GM19452 (cell line): Measurements from ENCODE around the gene PCSK7.

Source experiments
- ATAC-seq: cut with Tn5 transposase; IDR thresholded peaks from one replicate; pipeline ENCODE4 v1.9.1; 2021; ENCODE audit not compliant: unreplicated experiment

Gene PCSK7

DNA sequence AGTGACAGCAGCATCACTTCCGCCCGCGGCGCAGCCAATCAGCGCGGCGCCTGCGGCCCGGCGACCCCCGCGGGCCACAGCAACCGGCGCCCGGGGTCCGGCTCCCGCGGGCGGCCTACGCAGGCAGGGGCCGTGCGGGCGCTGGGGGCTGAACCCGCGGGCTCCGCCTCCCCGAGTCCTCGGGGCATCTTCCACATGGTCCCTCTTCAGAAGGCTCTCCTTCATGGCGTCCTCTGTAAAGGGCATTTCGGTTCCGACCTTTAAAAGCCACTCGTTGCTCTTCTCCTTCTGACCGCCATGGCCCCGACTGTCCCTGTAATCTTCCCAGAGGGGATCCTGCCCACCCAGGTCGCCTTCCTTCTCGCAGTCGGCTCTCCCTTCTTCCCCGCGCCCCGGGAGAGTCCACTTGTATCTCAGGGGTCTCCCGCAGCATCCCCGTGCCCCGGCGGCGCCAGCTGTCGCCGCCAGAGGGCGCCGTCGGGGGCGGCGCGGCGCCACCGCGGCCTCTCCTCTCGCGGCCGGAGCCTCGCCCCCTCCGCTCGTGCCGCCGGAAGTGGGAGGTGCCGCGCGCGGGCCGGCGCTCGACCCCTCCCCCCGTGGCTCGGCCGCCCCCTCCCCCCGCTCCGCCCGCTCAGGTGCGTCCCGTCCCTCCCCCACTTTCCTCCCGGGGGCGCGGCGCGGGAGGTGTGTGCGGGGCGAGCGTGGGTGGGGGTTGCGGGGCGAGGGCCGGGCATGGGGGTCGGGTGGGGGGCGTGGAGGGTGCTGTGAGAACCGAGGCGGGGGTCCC lies 412 bp upstream of the PCSK7 start, which contains the start of gene RNF214:
TSS of gene RNF214 (plus strand) at position 580 of the 787 bp plus-strand sequence. CDS start 1,602 bp downstream, outside the sequence.
- ATAC-seq = peak; percentile 65

DNA sequence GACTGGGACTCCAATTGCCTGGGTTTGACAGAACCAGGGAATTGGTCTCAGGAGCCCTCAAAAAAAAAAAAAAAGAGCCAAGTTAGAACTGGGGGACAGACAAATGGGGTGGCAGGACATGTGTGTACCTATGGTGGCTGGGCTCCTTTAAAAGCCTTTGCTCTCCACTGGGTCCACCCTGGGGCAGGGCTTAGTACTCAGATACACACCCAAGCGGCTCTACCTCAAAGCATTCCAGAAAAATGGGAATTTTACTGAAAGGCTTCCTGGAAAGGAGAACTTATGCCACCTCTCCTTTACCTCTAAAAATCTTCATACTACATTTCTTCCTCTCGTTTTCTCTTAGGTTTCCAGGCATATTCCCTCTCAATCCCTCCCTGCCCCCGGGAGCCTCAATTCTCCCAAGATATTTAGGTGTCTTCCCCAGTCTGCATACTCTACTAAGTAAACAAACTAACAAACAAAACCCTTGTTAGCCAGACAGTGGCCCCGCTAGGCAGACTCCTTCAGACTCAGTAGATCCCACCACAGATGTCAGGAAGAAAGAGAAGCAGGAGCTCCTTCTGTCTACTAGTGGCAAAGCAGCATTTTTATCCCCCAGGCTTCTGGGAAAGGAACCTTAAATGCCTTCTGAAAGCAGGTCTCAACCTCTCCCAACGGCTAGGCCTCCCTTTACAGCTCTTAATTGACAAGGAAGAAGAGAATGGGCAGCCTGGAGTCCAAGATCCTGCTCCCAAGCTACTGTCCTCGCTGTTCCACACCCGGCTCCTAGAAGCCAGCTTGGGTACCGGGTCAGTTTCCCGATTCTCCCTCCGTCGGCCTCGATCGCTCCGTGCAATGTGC lies 653 bp downstream of the PCSK7 start:
- no peak for ATAC-seq

DNA sequence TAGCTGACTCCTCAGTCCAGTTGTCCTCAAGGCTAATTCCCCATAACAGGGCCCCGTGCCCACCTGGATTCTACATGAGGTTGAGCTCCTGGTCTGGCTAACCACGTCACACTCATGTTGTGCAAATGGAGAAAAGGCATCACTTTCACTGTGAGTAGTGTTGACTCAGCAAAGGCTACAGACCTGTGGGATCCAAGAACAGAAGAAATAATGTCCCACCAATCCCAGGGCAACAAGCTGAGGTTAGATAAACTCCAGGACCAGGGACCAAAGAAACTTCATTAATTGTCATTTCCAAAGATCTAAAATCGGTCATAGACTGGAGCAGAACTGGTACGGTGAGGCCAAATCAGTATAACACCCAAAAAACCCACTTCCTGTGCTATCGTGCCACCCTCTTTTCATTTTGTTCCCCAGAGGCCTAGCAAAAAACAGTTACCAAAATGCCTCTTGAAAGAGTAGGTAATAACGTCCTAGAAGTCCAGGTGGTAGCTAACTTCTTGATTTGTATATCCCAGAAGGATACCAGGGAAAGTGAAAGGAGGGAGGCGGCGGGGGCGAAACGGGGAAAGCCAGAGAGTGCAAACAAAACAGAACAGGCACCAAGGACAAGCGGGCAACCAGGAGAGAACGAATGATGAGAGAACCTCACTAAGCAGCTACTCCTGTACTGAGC lies 1.4 kb downstream of the PCSK7 start:
- ATAC-seq = peak; percentile 38

DNA sequence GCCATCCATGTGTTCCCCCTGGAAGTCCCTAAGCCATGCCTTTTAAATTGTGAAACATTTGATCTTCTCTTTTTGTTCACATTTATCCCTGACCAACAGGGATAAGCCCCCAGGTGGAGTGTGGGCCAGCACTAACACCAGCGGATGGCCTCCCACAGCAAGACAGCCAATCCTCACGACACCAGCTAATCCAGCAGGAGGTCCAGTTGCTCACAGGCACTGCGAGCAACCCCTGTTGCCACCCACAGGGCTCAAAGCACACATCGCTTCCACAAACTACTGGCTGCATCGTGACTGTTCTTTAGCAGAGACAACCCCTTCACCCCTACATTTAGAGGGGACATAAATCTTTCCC lies 2.0 kb downstream of the PCSK7 start:
- no peak for ATAC-seq

DNA sequence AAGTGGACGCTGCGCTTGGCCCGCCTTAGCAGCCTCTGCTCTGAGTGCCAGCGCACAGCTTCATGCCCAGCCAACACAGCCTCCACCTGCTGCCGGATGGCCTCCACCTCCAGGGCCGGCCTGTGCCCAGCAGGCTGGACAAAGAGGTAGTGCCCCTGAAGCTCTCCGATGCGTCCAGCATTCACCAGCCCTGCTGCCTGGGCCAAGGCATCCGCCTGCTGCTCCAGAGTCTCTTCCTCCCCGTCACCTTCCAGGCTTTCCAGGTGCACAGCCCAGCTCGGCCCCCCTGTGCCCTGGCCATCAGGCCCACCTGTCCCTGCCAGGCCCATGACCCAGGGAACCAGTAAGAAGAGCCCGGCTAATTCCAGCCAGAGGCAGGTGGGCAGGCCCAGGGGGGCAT lies 2.5 kb downstream of the PCSK7 start:
- ATAC-seq = no peak

DNA sequence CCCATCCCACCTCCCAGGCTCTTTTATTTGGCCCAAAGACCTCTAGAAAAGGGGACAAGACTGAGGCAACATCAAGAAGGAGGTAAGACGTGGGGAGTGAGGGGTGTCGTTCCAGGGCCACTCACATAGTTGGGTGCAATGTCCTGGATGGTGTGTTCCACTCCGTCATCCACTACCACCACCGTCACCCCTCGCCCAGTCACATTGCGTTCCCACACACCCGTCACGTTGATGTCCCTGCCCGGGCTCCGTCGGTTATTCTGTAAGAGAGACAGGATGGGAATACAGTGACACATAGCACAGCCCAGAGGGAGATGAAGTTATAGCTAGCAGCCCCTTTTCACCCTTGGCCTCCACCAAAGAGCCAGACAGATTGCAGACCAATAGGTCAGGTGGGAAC lies 3.8 kb downstream of the PCSK7 start:
- no peak for ATAC-seq

DNA sequence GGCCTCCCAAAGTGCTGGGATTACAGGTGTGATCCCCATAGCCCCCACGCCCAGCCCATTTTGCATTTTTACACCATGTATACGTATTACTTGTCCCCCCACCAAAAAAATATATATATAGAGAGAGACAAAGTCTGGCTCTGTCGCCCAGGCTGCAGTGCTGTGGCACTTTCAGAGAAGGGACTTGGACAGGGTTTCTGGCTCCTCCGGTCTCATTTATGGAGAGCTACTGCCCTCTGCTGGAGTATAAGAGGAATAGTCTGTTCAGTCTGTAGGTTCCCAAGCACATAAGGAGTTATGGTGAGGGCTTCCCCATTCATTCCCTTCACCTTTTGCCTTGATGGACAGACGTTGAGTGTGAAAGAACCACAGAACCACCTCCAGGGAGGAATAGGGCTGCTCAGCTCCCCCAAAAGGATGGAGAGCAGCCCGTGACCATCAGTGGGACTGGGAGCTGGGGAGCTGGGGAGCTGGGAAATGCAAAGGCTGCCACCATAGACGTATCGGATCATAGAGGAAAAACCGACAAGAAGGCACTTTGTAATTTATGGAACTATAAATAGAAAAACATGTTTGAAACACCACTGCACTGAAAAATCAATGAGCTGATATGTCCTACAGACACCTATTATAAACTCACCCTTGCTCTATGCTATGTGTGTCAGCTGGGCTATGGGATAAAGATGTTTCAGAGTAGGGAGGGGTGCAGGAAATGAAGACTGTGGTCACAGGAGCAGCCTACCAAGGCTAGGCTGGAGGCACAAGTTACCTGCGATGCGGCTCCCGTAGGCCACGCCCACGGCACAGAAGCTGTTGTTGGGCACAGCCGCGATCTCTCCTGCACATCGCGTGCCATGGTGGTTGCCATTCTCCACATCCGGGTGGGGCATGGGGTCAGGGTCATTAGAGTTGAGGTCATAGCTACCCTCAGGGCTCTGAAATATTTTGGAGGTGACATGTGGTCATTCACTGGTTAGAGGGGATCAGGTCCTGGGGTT lies 5.2 kb downstream of the PCSK7 start:
- ATAC-seq = peak; percentile 49

DNA sequence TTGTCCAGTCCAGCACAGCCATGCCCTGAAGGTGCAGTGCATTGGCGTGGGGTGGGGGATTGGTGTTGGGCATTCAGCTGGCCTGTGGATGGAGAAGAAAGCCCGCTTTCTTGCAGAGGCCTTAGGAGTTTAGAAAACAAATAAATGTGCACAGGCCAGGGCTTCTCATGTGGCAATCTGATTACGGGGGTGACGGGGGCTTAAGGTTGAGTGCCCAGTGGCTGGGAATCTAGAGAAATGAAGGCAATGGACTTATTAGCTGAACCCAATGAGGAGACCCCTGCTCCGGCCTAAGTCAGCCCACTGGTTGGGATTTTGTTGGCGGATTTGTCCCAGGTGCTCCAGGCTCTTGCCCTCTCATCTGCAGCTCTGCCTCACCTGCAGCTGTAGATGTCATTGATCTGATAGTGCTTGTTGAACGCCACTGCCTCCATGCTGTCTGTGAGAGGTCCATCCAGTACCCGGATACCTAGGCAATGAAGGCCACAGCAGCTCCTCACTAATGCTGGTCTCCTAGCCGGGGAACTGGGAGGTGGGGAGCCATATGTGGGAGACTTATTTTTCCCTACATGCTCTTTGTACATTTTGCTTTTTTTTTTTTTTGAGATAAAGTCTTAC lies 6.2 kb downstream of the PCSK7 start:
- no peak for ATAC-seq

DNA sequence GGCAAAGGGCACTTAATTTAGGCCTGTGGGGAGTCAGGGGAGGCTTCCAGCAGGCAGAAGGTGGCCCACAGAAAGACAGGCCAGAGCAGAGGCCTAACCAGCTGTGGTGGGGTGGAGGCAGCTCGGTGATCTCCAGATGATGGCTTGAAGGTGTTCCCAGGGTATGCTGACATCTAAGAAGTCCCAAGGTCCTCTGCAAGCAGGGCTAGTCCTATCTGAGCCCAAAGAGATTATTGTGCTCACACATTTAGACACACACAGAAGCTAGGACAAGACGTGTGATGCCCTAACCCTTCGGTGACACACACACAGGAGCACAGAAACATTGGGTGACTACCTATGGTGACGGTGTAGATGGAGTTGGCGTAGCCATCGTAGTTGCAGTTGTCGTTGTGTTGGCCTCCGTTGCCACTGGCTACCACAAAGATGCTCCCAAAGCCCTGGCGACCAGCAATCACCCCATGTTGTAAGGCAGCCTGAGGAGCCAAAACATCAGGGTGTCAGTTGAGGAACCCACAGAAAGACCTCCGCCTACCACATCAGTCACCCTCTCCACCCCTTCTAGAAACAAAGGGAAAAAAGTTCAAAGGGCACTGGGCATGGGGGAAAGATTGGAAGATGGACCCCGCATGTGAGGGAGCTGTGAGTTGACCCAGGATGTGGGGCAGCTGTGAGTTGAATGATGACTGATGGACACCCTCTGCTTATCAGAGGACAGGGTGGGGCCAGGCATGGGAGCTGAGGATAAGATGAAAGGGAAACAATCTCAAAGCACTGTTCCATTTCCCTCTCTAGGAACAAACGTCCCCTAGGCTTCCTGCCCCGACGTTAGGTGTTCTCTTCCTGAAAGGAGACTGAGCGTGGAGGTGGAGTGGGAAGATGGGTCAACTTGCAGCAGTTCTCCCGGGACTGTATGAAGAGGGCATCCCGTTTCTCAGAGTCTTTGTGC lies 7.9 kb downstream of the PCSK7 start:
- no peak for ATAC-seq

DNA sequence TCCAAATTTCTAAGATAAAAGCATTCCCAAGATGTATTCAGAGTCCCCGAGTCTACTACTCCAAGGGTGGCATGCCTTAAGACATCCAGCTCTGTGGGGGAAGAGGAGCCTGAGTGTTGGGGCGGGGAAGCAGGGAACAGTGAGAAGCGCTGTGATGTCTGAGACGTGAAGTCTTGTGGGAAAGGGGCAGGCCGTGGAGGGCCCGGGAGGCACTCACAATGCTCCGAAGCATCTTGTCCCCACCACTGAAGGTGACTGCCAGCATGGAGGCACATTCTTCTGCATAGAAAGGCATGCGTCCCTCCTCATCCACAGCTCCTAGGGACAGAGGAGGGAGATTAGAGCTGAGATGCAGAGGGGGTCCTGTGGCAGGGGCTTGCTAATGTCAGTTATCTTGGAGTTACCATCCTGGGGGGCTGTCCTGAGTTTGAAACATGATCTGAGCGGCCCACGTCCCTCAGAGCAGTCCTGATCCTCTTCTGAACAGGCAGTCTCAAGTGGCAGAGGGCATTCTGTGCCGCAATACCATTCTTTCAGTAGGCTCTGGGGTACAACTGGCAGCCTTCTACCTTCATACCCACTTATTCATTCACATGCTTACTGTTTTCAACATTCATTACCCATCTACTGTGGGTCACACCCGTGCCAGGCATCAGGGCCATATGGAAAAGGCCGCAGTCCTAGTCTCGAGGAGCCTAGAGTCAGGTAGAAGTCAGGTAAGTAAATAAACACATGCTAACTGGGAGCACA lies 8.7 kb downstream of the PCSK7 start:
- ATAC-seq = no peak

DNA sequence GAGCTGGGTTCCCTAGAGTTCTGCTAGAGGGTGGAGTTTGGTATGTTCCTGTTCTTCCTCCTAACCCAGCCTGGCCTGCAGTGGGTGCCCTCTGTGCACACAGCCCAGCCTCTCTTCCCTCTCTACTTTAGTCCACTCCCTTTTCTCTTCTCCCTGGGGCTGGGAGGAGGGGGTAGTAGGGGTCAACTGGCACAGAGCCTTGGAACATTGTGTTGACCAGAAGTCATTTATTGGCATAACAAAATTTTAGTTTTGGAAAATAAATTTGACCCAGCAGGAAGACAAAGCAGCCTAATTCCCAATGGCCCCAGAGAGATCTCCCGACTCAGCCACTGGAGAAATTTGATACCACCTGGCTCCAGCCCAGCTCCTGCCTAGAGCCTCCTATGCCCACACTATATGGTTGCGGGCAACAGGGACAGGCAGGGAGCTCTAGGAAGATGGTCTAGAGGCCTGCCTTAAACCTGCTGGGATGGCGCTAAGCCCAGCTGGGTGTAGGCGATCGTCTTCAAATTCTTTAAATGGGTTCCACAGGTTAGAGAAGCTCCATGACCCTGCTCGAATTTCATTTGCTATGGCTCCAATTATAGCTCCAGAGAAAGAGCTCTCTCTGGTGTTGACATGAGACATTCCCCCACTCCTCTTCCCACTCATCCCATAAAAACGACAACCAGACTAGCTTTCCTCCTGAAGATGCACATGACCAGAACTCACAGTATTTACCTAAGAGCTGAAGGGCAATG lies 9.9 kb downstream of the PCSK7 start:
- ATAC-seq = no peak

DNA sequence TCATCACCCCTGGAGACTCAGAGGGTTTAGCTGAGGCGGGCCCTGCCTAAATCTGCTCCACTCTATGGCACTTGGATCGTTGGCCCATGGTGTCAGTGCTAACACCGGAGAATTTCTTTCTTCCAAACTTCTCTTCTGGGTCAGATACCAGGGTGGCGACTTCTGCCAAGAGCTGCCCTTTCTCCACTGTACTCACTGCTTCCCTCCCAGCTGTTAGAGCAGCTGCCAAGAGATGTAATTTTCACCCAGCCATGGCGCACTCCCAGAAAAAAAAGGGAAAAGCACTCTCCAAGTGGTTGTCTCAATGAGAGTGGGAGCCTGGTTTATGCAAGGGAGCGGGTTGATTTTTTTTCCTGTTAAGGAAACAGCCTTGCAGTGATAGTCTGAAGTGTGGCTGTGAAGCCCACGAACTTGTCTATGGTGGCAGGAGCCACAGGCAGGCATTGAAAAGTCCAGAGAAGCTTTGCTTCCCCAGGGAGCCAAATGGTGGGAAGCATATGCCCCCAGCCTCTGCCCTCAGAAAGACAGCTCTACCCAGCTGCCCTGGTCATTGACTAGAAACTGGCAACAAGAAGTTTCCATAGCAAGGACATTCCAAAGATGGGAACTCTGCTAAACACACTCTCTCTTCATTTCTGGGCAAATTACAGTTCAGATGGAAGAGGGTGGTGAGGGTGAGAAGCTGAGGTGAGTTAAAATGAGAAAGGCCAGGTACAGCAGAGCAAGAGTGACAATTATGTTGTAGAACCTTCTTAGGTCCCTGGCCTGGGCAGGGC lies 10.7 kb downstream of the PCSK7 start:
- ATAC-seq = no peak

DNA sequence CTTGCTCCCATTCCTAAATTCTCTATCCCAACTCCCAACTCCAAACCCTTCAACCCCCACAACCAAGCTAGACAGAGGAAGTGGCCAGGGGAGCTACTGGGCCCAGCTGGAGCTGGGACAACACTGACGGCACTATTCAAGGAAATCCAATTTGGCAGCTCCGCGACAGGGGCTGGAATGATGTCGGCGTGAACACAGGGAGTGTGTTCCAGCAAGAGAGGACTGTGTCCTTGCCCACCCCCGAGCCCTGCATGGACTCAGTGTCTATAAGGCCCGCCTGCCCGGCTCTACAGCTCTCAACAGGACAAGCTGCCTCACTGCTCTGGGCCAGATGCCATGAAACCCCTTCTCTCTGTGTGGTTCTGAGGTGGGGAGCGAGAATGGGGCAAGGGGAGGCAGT lies 11.3 kb downstream of the PCSK7 start:
- ATAC-seq = no peak

DNA sequence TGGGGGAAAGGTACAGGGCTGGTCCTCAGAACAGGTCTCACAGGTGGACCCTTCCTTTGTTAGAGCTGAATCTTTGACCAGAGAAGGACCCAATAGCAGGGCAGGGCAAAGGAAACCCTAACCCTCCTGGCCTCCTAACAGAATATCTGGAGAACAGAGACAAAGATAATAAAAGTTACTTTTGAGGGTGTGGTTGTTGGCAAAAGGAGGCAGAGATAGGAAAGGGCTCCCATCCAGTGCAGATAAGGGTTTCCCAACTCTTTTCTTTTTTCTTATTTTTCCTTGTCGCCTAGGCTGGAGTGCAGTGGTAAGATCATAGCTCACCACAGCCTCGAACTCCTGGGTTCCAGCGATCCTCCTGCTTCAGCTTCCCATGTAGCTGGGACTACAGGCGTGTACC lies 11.9 kb downstream of the PCSK7 start:
- no peak for ATAC-seq

DNA sequence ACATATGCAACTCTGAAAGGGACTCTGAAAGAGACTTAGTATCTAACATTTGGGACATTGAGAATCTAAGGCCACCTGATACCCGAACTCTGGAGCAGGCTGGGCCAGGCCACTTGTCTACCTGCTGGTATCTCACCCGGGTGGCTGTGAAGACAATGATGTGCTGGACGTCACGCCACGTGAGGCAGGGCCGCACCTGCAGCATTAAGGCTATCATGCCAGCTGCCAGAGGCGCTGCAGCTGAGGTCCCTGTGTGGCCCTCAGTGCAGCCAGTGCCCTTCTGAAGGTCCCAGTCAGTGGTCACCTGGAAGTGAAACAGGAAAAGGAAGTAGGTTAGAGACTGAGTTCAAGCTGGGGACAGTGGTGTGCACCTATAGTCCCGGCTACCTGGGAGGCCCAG lies 12.4 kb downstream of the PCSK7 start:
- ATAC-seq = no peak

DNA sequence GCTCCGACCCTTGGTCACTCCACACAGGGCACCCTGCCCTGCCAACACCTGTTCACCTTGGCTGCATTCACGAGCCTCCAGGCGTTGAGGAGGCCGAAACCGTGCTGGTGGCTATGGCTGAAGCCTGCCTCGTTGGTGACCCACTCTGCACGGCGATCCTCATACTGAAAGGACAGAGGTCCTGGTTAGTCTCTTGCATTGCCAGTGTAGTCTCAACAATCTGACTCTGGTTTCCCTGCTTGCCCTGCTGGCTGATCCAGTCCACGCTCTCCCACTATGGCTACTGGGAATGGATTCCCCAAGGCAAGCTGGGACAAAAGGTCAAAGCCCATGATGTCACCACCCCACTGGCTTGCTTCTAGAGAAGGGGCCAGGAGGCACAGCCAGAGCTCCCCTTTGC lies 12.9 kb downstream of the PCSK7 start:
- ATAC-seq = no peak
